Stimulated activated CD8-positive, alpha-beta memory T cell treated with anti-CD3 and anti-CD28 coated beads, Interleukin-4, amount 100 ng/mL, for 48 hours (primary cell): Measurements from ENCODE around the gene MARK4.

Experiments
- DNase-seq: peaks from one replicate; pipeline ENCODE4 v3.0.0-alpha.2; 2020

The MARK4 gene

DNA sequence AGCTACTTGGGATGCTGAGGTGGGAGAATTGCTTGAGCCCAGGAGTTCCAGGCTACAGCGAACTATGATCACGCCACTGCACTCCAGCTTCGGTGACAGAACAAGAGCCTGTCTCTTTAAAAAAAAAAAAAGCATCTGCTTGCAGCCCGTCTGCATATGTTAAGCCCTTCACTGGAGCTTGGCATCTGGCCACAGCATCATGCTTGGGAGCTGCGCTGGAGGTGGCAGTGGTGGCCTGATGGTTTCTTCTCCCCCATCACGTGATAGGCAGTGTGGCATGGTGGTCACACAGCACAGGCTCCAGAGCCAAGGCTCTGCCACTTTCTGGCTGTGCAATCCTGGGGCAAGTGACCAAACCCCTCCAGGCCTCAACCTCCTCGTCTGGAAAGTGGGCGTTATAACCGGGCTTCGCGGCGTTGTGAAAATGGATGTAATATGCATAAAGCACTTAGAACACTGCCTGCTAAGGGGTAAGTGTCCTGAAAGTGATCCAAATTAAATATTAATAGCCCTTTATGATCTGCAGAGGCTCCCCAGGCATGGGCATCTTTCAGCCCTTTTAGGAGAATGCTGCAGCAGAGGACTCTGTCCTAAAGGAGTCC, 24.4 kb downstream of the MARK4 start:
- DNase-seq: no peak

- no peak for DNase-seq
Observed at GRCh38 chr19:45276284-45276687, 25.2 kb downstream of the MARK4 start.

DNA sequence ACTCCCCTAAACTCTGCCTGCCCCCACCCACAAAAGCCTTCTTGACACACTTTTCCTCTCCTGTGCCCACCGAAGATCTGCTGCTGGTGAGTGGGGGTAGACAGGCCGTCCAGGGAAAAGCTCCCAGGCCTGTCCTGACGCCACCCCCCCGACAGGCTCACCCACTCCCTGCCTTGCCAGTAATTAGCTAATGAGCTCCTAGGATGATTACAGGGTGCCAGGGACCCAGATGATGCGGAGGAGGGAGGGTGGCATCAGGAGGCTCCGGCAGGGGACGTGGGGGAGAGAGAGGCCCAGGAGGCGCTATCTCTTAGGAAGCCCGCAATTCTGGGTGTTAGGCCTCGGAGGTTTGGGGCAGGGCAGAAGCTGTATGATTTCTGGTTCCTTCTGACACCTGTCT, 27.0 kb downstream of the MARK4 start:
- DNase-seq: no peak

DNA sequence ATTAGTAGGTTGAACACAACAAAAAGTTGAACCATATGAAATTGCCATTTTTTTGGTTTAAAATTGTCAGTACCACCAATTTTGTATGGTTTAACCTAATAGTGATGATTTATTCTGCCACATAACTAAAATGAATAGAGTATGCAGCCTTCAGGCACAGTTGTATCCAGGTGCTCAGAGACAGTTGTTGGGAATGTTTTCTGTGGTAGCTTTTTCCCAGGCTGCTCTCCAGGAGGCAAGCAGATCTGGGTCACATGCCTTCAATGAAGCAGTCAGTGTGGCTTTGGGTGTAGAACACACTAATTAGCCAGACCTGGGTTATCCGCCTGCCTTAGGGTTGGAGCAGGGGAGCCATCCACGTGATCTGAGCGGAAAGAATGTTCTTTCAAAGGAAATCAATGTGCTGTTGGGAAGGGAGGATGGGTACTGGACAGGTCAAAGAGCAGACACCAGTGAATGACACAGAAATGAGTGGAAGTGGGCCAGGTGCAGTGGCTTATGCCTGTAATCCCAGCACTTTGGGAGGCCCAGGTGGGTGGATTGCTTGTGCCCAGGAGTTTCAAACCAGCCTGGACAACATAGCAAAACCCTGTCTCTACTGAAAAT, 28.6 kb downstream of the MARK4 start:
- no peak for DNase-seq

DNA sequence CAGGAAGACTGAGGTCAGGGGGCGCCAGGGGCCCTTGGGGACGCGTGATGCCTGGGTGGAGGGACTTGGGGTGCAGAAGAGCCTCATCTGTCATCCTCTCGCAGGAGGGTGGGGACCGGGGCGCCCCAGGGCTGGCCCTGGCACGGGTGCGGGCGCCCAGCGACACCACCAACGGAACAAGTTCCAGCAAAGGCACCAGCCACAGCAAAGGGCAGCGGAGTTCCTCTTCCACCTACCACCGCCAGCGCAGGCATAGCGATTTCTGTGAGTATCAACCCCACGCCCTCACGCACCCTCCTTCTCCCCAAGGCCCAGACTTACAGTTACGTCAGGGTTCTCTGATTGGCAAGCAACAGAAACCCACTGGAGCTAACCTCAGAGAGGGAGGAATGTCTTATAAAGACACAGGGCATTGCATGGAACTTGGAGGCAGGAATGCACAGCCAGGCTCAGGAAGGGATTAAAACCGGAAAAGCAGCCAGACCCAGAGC, 29.4 kb downstream of the MARK4 start:
- no peak for DNase-seq

DNA sequence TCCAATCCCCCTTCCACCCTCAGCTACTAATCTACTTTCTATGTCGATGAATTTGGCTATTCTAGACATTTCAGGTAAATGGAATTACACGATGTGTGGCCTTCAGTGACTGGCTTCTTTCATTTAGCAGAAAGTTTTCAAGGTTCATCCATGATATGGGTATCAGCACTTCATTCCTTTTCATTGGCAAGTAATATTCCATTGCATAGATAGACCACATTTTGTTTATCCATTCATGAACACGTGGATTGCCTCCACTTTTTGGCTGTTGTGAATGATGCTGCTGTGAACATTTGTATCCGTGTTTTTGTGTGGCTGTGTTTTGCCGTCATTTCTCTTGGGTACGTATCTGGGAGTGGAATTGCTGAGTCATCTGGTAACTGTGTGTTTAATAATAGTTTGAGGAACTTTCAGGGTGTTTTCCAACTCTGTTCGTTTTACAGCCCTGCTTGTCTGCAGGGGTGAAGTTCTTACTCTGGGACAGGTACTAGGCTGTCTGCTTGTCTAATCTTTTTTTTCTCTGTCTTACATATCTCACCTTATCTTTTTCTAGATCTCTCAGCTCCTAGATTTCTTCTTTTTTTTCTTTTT, 32.5 kb downstream of the MARK4 start:
- DNase-seq: no peak

GRCh38 chr19:45290381-45290931, 39.4 kb downstream of the MARK4 start:
- DNase-seq: no peak

DNA sequence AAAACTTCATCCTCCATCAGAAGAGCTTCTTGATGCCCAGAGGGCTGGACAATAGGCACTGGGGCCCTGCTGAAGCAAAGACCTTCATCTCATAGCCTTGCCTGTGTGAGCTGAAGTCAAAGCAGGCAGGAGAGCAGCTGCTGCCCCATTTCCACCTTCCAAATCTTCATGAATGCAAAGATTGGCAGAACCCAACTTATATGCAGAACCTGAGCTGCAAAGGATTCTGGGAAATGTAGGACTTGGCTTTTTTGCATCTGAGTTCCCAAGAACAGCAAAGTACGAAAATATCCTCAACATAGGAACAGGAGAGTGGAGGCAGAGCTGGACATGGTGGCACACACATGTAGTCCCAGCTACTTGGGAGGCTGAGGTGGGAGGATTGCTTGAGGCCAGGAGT, 40.8 kb downstream of the MARK4 start:
- DNase-seq: no peak

- peak; percentile 66 for DNase-seq
Observed at GRCh38 chr19:45293682-45294081, 42.6 kb downstream of the MARK4 start.

DNA sequence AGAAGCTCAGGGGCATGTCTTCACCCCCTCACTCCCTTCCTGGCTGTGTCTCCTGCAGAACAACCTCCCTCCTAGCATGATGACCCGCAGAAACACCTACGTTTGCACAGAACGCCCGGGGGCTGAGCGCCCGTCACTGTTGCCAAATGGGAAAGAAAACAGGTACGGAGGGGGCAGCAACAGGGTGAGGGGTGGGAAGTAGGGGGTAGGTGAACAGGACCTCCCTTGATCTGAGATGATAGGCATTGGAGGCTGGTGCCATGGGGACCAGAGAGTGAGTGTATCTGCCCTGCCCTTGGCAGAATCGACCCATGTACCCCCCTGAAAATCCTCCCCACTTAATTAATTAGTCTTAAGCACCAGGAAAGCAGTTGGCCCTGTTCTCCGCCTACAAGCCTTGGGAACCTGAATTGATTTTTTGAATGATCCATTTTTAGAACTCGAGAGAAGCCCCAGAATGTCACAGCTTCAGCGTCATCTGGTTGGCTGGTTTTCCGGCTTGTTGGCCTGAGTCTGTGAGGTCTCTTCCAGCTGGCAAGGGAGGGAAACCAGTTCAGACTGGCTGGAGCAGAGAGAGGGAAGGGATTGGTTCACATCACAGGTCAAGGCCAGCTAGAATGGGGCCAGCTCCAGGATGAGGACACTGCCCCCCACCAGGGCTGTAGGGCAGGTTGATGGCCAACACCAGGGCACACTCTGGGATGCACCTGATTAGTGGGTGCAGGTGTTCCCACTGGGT, 43.4 kb downstream of the MARK4 start:
- DNase-seq: no peak

DNA sequence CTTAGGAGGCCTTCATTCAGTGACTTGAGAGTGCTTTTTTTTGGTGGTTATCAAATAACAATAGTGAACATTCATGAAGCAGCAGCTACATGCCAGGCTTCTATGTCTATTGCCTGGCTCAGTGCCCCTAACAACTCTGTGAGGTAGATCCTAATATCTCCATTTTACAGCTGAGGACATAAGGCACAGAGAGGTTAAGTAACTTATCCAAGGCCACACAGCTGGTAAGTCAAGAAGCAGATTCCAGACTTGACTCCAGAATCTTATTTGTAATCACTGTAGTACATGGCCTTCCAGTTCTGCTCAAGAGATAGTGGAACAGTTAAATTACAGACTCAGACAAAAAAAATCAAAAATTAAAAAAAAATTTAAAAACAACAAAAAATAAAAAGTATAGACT, 44.8 kb downstream of the MARK4 start:
- no peak for DNase-seq

DNA sequence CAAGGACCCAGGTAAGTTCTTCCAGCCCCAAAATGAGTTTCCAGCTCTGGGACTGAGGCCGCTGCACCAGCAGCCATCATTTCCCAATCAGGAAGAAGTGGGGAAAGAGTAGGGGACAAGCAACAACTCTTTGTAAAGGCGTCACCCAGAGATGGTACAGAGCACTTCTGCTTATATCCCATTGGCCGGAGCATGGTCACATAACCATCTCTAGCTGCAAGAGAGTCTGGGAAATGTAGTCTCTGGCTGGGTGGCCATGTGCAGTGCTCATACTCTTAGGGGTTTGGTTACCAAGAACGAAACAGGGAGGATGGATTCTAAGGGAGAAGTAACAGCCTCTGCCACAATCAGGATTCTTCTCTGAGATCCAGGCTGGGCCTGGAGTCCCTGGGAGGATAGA, 45.3 kb downstream of the MARK4 start:
- DNase-seq: no peak

DNA sequence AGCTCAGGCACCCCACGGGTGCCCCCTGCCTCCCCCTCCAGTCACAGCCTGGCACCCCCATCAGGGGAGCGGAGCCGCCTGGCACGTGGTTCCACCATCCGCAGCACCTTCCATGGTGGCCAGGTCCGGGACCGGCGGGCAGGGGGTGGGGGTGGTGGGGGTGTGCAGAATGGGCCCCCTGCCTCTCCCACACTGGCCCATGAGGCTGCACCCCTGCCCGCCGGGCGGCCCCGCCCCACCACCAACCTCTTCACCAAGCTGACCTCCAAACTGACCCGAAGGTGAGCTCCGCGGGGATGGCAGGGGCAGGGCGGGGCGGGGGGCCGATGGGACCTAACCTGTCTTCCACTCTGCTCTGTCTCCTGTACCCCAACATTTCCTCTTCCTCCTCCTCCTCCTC, 46.6 kb downstream of the MARK4 start:
- DNase-seq: no peak

GRCh38 chr19:45298264-45298663, 47.2 kb downstream of the MARK4 start:
- DNase-seq: no peak

- DNase-seq: no peak
Observed at GRCh38 chr19:45299719-45300118, 48.6 kb downstream of the MARK4 start.

GRCh38 chr19:45302416-45302815, 51.3 kb downstream of the MARK4 start:
- no peak for DNase-seq

GRCh38 chr19:45303269-45304060, 52.4 kb downstream of the MARK4 start:
- DNase-seq: no peak

- DNase-seq: no peak
Observed at GRCh38 chr19:45304141-45304926, 53.3 kb downstream of the MARK4 start.

DNA sequence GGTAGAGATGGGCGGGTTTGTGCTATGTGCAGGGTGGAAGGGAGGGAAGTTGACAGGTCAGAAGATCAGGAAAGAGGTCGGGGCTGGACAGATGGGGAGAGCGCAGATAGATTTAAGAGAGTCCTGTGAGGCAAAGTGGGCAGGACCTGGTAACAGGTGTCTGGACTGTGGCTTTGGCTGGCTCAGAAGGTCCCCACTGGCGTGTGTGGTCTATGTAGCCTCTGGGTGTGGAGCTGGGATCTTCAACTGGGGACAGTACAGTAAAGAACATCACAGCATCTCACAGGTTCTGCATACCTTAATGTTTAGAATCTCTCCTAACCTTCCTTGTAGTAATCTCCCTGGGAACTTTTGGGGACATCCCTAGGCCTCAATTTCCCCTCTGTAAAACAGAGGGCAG, 53.9 kb downstream of the MARK4 start:
- DNase-seq: no peak

DNA sequence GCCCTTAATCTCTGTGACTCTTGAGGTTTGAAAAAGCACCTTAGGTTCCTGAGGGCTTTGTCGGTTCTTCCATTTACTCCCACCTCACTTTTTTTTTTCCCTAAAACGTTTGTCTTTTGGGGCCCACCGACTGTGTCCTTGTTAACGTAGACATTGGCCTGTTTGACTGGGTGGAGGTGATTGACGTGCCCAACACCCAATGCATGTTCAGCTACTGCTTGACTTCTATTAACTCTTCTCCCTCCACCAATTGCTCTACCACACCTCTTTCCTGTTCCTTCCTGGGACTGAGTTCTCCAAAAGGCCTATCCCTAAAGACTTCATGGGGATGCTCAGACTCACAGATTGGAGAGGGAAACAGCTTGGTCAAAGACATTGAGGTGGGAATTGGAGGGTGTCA, 54.4 kb downstream of the MARK4 start:
- no peak for DNase-seq

GRCh38 chr19:45306040-45306439, 55.0 kb downstream of the MARK4 start:
- DNase-seq: no peak

- no peak for DNase-seq
Observed at GRCh38 chr19:45306518-45307027, 55.5 kb downstream of the MARK4 start.
